Measurements from ENCODE around the gene CYB5D1.

CYB5D1 gene

DNA sequence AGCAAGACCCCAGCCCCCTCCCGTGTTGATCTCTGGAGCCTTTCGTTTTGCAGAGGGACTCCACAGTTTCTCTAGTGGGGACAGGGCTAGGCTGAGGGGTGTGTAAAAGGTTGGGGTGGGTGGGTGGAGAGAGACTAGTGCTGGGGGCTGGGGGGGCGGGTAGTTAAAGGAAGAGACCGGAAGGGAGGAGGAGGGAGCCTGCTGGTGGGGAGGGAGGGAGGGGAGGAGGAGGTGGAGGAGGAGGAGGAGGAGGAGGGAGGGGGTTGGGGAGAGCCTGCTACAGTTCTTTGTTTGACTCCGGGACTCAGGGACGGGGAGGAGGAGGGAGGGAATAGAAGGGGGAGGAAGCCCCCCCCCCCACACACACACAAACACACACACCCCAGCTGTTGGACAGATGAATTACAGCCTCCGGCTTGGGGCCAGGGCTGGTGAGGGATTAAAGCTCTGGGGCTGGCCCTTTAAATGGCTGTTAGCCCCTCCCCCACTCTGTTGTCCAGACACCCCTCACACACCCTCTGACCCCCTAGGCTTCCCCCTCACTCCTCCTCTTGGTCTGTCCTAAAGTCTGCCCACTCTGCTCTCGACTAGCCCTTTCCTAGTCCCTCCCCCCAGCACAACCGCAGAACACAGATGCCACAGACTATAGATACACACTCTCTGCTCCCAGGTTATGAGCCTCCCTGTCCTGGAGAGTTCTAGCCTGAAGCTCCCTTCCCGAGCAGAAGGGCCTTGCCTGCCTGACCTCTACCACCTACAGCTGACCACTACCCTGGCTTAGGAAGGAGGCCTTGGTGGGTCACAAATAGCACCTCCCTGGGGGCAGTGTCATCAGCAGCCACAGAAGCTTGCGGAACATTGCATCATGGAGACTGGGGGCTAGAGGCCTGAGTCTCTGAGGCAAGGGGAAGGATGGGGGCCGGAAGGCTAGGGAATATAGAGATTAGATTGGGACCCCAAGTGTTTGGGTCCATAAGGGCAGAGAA lies 19.4 kb upstream of the CYB5D1 start:
- H3K4me3 ChIP-seq (ENCODE audit: low read depth, low read length): peak overlapping the region; percentile 53
- TF ChIP-seq, protein P1, sequence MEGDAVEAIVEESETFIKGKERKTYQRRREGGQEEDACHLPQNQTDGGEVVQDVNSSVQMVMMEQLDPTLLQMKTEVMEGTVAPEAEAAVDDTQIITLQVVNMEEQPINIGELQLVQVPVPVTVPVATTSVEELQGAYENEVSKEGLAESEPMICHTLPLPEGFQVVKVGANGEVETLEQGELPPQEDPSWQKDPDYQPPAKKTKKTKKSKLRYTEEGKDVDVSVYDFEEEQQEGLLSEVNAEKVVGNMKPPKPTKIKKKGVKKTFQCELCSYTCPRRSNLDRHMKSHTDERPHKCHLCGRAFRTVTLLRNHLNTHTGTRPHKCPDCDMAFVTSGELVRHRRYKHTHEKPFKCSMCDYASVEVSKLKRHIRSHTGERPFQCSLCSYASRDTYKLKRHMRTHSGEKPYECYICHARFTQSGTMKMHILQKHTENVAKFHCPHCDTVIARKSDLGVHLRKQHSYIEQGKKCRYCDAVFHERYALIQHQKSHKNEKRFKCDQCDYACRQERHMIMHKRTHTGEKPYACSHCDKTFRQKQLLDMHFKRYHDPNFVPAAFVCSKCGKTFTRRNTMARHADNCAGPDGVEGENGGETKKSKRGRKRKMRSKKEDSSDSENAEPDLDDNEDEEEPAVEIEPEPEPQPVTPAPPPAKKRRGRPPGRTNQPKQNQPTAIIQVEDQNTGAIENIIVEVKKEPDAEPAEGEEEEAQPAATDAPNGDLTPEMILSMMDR (conservative IDR thresholded peaks at IDR 0.05; ENCODE audit: low read depth, low read length): peak; percentile 2
- peak; percentile 79 for DNase-seq (ENCODE audit: low read depth)

DNA sequence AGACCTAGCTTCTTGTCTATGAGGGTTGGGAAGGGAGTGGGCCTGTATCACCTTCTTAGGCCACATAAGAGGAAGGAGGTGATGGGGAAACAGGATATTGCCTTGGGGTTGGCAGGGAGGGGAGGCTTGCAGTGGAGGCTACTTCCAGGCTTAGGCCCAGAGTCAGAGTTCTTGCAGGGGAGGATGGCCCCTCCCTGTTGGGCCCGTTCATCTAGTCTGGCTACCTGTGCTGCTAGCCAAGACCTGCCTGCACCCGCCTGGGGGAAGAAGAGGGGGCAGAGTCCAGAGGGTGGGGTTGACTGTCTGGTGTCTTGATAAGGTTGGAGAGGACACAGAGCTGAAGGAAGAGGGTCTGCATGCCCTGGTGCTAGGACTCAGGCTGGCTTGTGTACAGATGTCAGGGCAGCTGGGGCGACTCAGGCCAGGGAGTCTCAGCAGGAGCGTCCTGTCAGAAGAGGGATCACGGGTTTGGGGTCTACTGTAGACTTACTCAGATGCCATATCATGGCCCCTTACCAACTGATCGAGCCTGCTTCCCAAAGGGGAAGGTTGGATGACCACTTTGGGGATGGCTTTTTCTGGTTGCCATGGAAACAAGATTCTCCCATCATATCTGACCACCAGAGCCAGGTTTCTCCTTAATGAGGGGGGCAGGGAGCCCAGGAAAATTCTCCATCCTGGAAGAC lies 18.5 kb upstream of the CYB5D1 start:
- no peak for DNase-seq (ENCODE audit: low read depth)
- H3K4me3 ChIP-seq (ENCODE audit: low read depth, low read length): peak overlapping the region; percentile 53
- TF ChIP-seq, protein P1 (conservative IDR thresholded peaks at IDR 0.05; ENCODE audit: low read depth, low read length): no peak

DNA sequence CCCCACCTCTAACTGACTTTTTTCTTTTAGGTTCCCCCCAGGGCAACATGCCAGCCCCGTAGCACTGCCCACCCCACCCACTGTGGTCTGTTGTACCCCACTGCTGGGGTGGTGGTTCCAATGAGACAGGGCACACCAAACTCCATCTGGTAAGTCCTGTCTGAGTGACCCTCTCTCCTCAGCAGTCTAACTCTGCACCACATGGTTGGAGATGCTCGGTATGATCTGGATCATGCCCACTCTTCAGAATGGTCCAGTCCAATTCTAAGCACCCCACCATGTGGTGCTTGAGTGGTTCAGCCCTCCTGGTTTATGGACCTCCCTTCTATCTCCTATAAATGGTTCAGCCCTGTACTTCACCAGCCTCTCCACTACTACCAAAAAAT lies 17.9 kb upstream of the CYB5D1 start:
- TF ChIP-seq, protein P1 (conservative IDR thresholded peaks at IDR 0.05; ENCODE audit: low read depth, low read length): no peak
- DNase-seq (ENCODE audit: low read depth): peak; percentile 70
- H3K4me3 ChIP-seq (ENCODE audit: low read depth, low read length): no peak overlapping the region

DNA sequence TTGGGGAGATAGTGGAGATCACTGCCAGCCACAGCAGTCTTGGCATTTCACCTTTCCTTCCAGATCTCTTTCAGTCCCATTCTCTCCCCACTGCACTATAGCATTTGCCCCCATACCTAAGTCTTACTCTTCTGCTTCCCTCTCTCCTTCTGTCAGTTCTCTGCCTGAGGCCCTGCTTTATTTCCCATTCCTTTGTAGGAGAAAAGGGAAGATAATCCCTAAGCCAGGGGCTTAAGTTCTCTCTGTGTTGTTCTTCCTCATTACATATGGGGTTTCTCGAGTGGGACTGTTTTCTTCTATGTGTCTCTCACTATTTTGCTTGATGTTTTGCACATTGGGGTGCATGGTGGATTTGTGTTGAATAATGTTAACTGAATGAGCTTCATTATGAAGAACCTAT lies 17.4 kb upstream of the CYB5D1 start:
- TF ChIP-seq, protein P1 (conservative IDR thresholded peaks at IDR 0.05; ENCODE audit: low read depth, low read length): no peak
- H3K4me3 ChIP-seq (ENCODE audit: low read depth, low read length): no peak overlapping the region

DNA sequence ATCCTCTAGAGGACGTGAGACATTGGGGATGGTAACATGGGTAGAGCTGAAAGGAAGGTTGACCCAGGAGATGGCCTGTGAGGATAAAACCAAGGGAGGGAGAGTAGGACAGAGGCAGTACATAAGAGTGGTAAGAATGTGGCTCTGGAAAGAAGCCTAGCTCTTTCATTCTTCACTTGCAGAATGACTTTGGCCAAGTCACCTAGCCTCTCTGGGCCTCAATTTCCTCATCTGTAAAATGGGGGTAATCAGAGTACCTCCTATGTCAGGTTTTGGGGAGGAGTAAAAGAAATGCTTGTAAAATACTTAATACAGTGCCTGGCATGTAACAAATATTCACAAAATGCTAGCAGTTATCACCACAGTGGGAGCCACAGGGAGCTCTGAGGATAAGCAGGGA lies 16.9 kb upstream of the CYB5D1 start:
- TF ChIP-seq, protein P1 (conservative IDR thresholded peaks at IDR 0.05; ENCODE audit: low read depth, low read length): no peak
- no peak overlapping the region for H3K4me3 ChIP-seq (ENCODE audit: low read depth, low read length)
- DNase-seq (ENCODE audit: low read depth): no peak

More for the DNA sequence above, 17.4 kb upstream of the CYB5D1 start:
- no peak for DNase-seq (ENCODE audit: low read depth)

DNA sequence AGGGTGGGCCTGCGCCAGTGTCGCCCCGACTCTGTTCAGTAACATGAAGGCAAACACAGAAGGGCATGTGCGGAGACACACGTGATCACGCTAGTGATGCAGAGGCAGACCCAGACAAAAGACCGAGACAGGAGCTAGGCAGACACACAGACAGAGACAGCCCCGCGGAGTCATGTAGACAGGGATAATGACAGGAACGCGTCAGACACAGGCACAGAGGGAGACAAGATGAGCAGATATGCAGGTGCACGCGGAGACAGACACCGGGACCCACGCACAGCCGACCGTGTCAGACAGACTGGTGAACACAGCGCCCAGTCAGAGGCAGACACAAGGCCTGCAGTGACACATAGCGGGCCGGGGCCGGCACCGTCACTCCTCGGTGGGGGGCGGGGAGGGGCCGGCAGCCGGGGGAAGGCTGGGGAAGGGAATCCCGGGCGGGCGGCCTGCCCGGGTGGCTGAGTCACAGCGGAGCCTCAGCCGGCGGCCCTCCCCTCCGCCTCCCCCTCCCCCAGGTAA lies 16.3 kb upstream of the CYB5D1 start:
- H3K4me3 ChIP-seq (ENCODE audit: low read depth, low read length): peak overlapping the region; percentile 81
- TF ChIP-seq, protein P1 (conservative IDR thresholded peaks at IDR 0.05; ENCODE audit: low read depth, low read length): no peak
- DNase-seq (ENCODE audit: low read depth): peak; percentile 92
